K562 (cell line): ENCODE measurements around the gene GULP1. TPM values are rescaled to one million over a fixed set of nuclear protein-coding genes. Genes with fewer than 3 reads are reported as not detected.

ENCODE experiments used
- ATAC-seq: fragments of 200-7000 bp; cut with Tn5 transposase; 3 replicates; pipeline ENCODE4 v1.9.1; 2020; ENCODE audit warnings: moderate library complexity
- BruUV-seq: library from RNA; stranded (reverse); fragments of 400-500 nt; replicated peaks from 2 replicates; lab custom pipeline; 2021; lab: Mats Ljungman, UMichigan
- CTCF ChIA-PET: fragments of 300-600 bp; formaldehyde crosslinking; extraction: SDS; loops from one replicate; lab custom pipeline; 2021; ENCODE audit warnings: low intra/inter-chr PET ratio; lab: Yijun Ruan, JAX
- POLR2A ChIA-PET: fragments of 300-600, 350-650 bp; sonication (Branson Sonifier 250); formaldehyde crosslinking; extraction: SDS; loops from one replicate; lab custom pipeline; 2021; ENCODE audit warnings: antibody characterized with exemption, inconsistent platforms; lab: Yijun Ruan, JAX
- DNase-seq, 4 experiments: peaks; one replicate each; pipeline versions ENCODE4 v3.0.0 to v3.0.0-alpha.2; 2011 to 2018; ENCODE audit warnings: low spot score in 3 of 4, mixed read lengths in 3 of 4; ENCODE audit errors: extremely low read depth in 1 of 4
- FAIRE-seq: peaks from 2 replicates; lab custom pipeline; 2011; peaks lifted over from hg19 to GRCh38; lab: Jason Lieb, UNC
- H2AFZ ChIP-seq: 2 replicates; pipeline ENCODE4 v1.6.0; 2011; ENCODE audit warnings: low read depth, low read length, control low read depth, inconsistent platforms
- H3K27ac ChIP-seq: fragments of 200-600 bp; 3 replicates; pipeline ENCODE4 v1.8.0; 2011; ENCODE audit warnings: low read depth, mild to moderate bottlenecking, control low read depth, inconsistent platforms, low read length, moderate library complexity, mixed read lengths; ENCODE audit errors: extremely low read depth
- H3K27me3 ChIP-seq, 2 experiments: fragments of 300-600 bp in 1 of 2; 2 replicates in 1 of 2; 3 replicates in 1 of 2; pipeline versions ENCODE4 v1.6.0 to v1.8.0; 2011; ENCODE audit warnings: inconsistent platforms in 2 of 2, low read length in 2 of 2, mild to moderate bottlenecking in 1 of 2, mixed read lengths in 1 of 2, moderate library complexity in 1 of 2; ENCODE audit not compliant: control insufficient read depth in 2 of 2, insufficient read depth in 2 of 2
- H3K36me3 ChIP-seq: fragments of 300-600 bp; 3 replicates; pipeline ENCODE4 v1.8.0; 2011; ENCODE audit warnings: mild to moderate bottlenecking, low read length, inconsistent platforms; ENCODE audit not compliant: control insufficient read depth, insufficient read depth
- H3K4me1 ChIP-seq, 2 experiments: fragments of 200-600 bp in 1 of 2; replicated peaks in 1 of 2; 2 replicates in 1 of 2; 3 replicates in 1 of 2; pipeline versions ENCODE4 v1.5.1 to v1.8.0; 2011; ENCODE audit warnings: inconsistent platforms in 2 of 2, low read length in 2 of 2, mild to moderate bottlenecking in 1 of 2, mixed read lengths in 1 of 2, moderate library complexity in 1 of 2; ENCODE audit not compliant: control insufficient read depth in 2 of 2, insufficient read depth in 2 of 2
- H3K4me2 ChIP-seq: 2 replicates; pipeline ENCODE4 v1.6.1; 2011; ENCODE audit warnings: low read length, control low read depth, inconsistent platforms, mixed read lengths; ENCODE audit not compliant: insufficient read depth
- H3K4me3 ChIP-seq: fragments of 200-600 bp; sonication (generic), shearing (Covaris generic); 2 replicates; pipeline ENCODE4 v1.5.1; 2016; ENCODE audit warnings: control low read depth, inconsistent platforms
- H3K79me2 ChIP-seq: fragments of 200-600 bp; 3 replicates; pipeline ENCODE4 v1.8.0; 2011; ENCODE audit warnings: low read length, inconsistent platforms; ENCODE audit not compliant: control insufficient read depth, insufficient read depth
- H3K9ac ChIP-seq, 2 experiments: 2 replicates each; pipeline versions ENCODE4 v1.6.0 to v1.6.1; 2011; ENCODE audit warnings: low read depth in 2 of 2, low read length in 2 of 2, control low read depth in 1 of 2, inconsistent platforms in 1 of 2, mild to moderate bottlenecking in 1 of 2, mixed read lengths in 1 of 2; ENCODE audit not compliant: insufficient read depth in 1 of 2
- H3K9me1 ChIP-seq: one replicate; pipeline ENCODE4 v1.6.0; 2011; ENCODE audit warnings: inconsistent platforms, mild to moderate bottlenecking, low read length, moderate library complexity; ENCODE audit not compliant: control insufficient read depth, insufficient read depth
- H3K9me3 ChIP-seq: replicated peaks from 2 replicates; pipeline ENCODE4 v1.5.1; 2011; ENCODE audit warnings: low read depth, low read length, inconsistent platforms; ENCODE audit not compliant: control insufficient read depth, insufficient read depth
- H4K20me1 ChIP-seq: replicated peaks from 2 replicates; pipeline ENCODE4 v1.6.1; 2011; ENCODE audit warnings: low read length, inconsistent platforms, mixed read lengths; ENCODE audit not compliant: control insufficient read depth, insufficient read depth
- ADNP ChIP-seq: fragments of 200-800 bp; sonication (Bioruptor generic); IDR thresholded peaks from 2 replicates; pipeline ENCODE4 v1.6.1; 2016; ENCODE audit warnings: missing genetic modification characterization, missing compliant biosample characterization
- CHD1 ChIP-seq: fragments of 200-600 bp; sonication (generic); IDR thresholded peaks from one replicate; pipeline ENCODE4 v1.6.1; 2012; ENCODE audit warnings: mild to moderate bottlenecking, moderate library complexity, low read length, inconsistent platforms
- HNRNPUL1 ChIP-seq: fragments of 200-400 bp; formaldehyde crosslinking; IDR thresholded peaks from 2 replicates; pipeline ENCODE4 v1.6.1; 2017; ENCODE audit warnings: low read length
- ZBTB11 ChIP-seq, 3 experiments: fragments of 200-800 bp in 1 of 3; fragments of 250-450 bp in 1 of 3; fragments of 450-650 bp in 1 of 3; sonication (Bioruptor Pico) in 1 of 3; sonication (Bioruptor generic) in 1 of 3; formaldehyde crosslinking in 1 of 3; IDR thresholded peaks; 2 replicates each; pipeline versions ENCODE4 v1.6.1 to v1.8.0; 2016 to 2022; ENCODE audit warnings: mild to moderate bottlenecking in 2 of 3, missing genetic modification characterization in 2 of 3, missing compliant biosample characterization in 1 of 3, moderate library complexity in 1 of 3
- ZNF347 ChIP-seq: fragments of 450-650 bp; formaldehyde crosslinking; IDR thresholded peaks from 2 replicates; pipeline ENCODE4 v1.4.0; 2020; ENCODE audit warnings: low read depth, mild to moderate bottlenecking, moderate library complexity
- ZNF639 ChIP-seq, 2 experiments: fragments of 200-800 bp in 1 of 2; sonication (Bioruptor generic) in 1 of 2; sonication (generic) in 1 of 2; formaldehyde crosslinking in 1 of 2; IDR thresholded peaks in 1 of 2; conservative IDR thresholded peaks in 1 of 2; 2 replicates each; pipeline versions ENCODE4 v1.5.0 to v1.6.1; 2016 to 2020; ENCODE audit warnings: missing compliant biosample characterization in 1 of 2, missing genetic modification characterization in 1 of 2, missing genetic modification reagents in 1 of 2
- WGBS: fragments of 100-300 bp; shearing (Covaris generic); methylation state at CpG from one replicate; pipeline ENCODE4 v1.1.6; 2016; ENCODE audit warnings: low coverage, mixed read lengths; ENCODE audit not compliant: insufficient coverage; ENCODE audit errors: missing lambda C conversion rate; 5-methylcytosine and 5-hydroxymethylcytosine counted together
- in situ Hi-C: fragments of 300-500 bp; cut with MboI; formaldehyde crosslinking; loops from 4 replicates; pipeline ENCODE4 v1.15.0; 2018; ENCODE audit warnings: inconsistent platforms, mixed read lengths
- intact Hi-C: fragments of 100-400 bp; cut with micrococcal nuclease; formaldehyde crosslinking; loops from 2 replicates; pipeline ENCODE4 v1.14.2; 2022
- polyA plus RNA-seq, 8 experiments: library from polyadenylated mRNA; depleted of rRNA in 4 of 8; stranded (reverse) in 5 of 8; unstranded in 3 of 8; fragments of >200 nt; fragmentation: Nextera tagmentation in 2 of 8; fragmentation: Illumina TruSeq in 1 of 8; extraction: Ambion mirVana in 2 of 8; extraction: Trizol in 1 of 8; gene quantifications; 2 replicates each; pipeline versions ENCODE4 v1.2.1 to v1.2.3, GENCODE V29; 2011 to 2014; ENCODE audit warnings: inconsistent platforms in 1 of 8, missing spikeins in 1 of 8
- total RNA-seq, 7 experiments: library from RNA; depleted of rRNA in 6 of 7; stranded (reverse); fragments of >200 nt in 6 of 7; fragmentation: Illumina TruSeq in 2 of 7; extraction: Trizol in 2 of 7; gene quantifications; 2 replicates each; pipeline versions ENCODE4 v1.2.1 to v1.2.3, GENCODE V29; 2011 to 2021; ENCODE audit warnings: low replicate concordance in 1 of 7

GULP1 gene
- total and polyA plus RNA-seq, 9 of the 15 experiments (the other 6 are each of a cell fraction or from before 2014, with no cell fraction given): 8.5 to 25.3 (median 19.5) TPM

- Histone ChIP-seq H3K27ac (no peak overlapping the region), H3K79me2 (peaks cover 16% of the 10 kb centered on the region; the same call in 2 of the 3 replicates), H3K9ac (no peak overlapping the region), H3K27me3 (no peaks in the 10 kb centered on the region), H4K20me1 (no peaks in the 10 kb centered on the region), H2AFZ (no peak overlapping the region), H3K9me3 (no peaks in the 10 kb centered on the region), H3K4me1 (no peaks in the 10 kb centered on the region), H3K9me1 (no peaks in the 10 kb centered on the region), H3K4me2 (no peak overlapping the region), H3K36me3 (peaks cover 10% of the 10 kb centered on the region; the same call in 1 of the 3 replicates)
- intact Hi-C loops (no loop called here), in situ Hi-C loops (no loop called here)
- WGBS: 94% methylated on average over 5 of the region's 5 CpGs
- FAIRE-seq (no peak), DNase-seq (no peak), ATAC-seq (no peak)
- POLR2A ChIA-PET: interaction anchor here (0.6 kb wide), 1 partner anchor 42 kb away, joined by 5 read pairs; no protein-coding TSS in a partner anchor
- CTCF ChIA-PET: no interaction called here
- BruUV-seq: no TSS peak
- TF ChIP-seq ADNP (no peak), CHD1 (no peak), ZNF639 (CRISPR knock-in tag; conservative IDR thresholded peaks at IDR 0.05 in 1 of 2, IDR thresholded peaks at IDR 0.05 in 1 of 2) (no peak), HNRNPUL1 (no peak), ZBTB11 (CRISPR knock-in tag; IDR thresholded peaks at IDR 0.05) (no peak), ZNF347 (CRISPR knock-in tag) (no peak)
- TF ChIP-seq, all 486 proteins: peak for 0
- H3K4me3 ChIP-seq: no peak overlapping the region
Measured at GRCh38 chr2:188245230-188245629, 46.4 kb upstream of the GULP1 start.
